HG03066 (cell line): ENCODE data around the gene CDH23.

Experiments used
- ATAC-seq: cut with Tn5 transposase; IDR thresholded peaks from one replicate; pipeline ENCODE4 v1.9.1; 2021; ENCODE audit warnings: low read depth; ENCODE audit not compliant: unreplicated experiment

CDH23 gene

GRCh38 chr10:71694567-71694968, 297.8 kb downstream of the CDH23 start:
- peak; percentile 88 for ATAC-seq

- no peak for ATAC-seq
Observed at GRCh38 chr10:71695502-71696476, 299.1 kb downstream of the CDH23 start.

DNA sequence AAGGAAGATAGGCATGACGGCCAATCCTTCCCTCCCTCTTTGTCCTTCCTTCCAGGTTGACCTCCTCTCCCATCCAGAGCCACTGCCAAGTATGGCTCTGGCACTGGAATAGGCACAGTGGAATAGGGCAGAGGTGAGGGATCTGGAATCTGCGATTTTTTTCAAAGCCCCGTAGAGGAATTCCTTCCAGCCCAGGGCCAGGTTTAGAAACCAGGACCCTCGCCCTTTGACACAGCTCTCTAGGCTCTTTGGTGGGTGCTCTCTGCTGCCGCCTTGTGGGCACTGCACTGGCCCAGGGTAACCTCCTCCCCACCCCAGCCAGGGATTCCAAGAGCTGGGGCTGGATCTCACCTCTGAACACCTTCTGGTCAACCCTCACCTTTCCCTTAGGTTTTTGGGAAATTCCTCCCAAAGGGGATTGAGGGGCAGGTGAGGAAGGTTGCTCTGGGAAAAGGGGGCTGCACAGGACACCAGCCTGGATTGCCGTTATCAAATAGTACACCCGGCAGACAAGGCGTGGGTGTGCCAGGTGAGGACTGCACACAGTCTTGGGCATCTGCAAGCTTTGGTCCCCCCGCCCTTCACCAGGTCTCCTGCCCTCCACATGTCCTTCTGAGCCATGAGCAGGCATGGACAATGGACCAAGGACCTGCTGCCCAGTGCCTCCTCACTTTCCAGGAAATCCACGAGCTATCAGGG, 300.1 kb downstream of the CDH23 start:
- no peak for ATAC-seq

GRCh38 chr10:71697938-71698709, 301.4 kb downstream of the CDH23 start:
- ATAC-seq: no peak

GRCh38 chr10:71698737-71699136, 302.0 kb downstream of the CDH23 start:
- ATAC-seq: no peak

GRCh38 chr10:71700731-71701368, 304.1 kb downstream of the CDH23 start:
- no peak for ATAC-seq

GRCh38 chr10:71701496-71702132, 304.9 kb downstream of the CDH23 start:
- no peak for ATAC-seq

GRCh38 chr10:71703577-71703976, 306.9 kb downstream of the CDH23 start:
- no peak for ATAC-seq

DNA sequence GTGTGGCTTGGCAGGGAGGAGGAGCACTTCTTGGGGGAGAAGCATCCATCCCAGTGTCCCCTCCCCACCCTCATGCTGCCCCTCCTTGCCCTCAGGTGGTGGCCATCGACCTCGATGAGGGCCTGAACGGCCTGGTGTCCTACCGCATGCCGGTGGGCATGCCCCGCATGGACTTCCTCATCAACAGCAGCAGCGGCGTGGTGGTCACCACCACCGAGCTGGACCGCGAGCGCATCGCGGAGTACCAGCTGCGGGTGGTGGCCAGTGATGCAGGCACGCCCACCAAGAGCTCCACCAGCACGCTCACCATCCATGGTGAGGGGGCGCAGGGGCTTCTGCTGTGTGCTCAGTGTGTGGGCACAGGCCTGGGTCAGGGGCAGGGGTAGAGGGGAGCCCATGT, 308.1 kb downstream of the CDH23 start:
- ATAC-seq: no peak

GRCh38 chr10:71705582-71705981, 308.9 kb downstream of the CDH23 start:
- ATAC-seq: no peak

DNA sequence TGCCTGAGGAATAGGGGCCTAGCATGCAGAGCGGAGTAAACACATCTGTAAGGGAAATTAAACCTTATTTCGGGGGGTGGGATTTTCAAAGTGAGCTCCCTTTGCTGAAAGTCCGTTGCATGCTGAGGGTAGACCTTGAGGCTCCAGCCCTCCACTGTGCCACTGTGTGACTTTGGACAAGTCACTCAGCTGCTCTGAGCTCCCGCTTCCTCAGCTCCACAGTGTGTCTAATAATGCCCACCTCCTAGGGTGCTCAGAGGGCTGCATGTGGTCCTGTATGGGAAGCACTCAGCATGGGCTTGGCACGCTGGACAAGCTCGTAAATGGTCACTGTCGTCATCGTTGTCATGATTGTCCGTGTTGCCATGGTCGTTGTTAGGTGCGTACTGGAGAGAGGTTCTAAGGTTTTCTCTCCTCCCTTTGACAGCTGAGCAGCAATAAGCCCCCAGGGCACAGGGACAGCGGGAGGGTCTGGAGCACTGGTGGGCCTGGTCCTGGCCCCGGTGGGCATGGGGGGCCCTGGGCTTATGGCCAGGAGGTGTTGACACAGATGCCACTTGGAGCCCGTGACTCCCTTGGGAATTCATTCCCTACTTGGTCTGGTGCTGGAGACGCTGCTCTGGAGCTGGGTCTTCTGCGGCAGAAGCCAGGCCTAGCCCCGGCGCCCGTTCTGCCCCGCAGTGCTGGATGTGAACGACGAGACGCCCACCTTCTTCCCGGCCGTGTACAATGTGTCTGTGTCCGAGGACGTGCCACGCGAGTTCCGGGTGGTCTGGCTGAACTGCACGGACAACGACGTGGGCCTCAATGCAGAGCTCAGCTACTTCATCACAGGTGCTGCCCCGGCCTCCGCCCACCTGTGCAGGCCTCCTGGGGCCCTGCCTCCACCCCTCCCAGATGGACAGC, 309.7 kb downstream of the CDH23 start:
- ATAC-seq: no peak

GRCh38 chr10:71707240-71707789, 310.6 kb downstream of the CDH23 start:
- ATAC-seq: no peak

- no peak for ATAC-seq
Observed at GRCh38 chr10:71708301-71708703, 311.6 kb downstream of the CDH23 start.

- no peak for ATAC-seq
Observed at GRCh38 chr10:71708897-71709882, 312.5 kb downstream of the CDH23 start.

DNA sequence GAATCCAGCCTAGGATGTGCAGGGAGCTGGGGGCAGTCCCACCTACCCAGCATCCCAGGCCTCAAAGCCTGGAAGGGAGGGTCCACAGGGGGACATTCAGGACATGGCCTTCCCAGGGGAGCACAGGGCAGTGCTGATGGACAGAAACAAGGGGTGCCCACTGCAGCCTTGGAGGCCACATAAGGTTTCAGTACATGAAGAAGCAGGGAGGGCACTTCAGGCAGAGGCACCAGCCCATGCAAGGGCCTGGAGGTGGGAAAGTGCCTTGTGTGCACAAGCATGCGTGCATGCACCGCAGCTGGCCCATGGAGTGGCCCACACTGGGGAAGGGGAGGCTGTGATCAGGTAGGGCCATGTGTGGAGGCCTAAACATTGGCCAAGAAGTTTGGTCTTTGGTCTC, 313.8 kb downstream of the CDH23 start:
- ATAC-seq: no peak

DNA sequence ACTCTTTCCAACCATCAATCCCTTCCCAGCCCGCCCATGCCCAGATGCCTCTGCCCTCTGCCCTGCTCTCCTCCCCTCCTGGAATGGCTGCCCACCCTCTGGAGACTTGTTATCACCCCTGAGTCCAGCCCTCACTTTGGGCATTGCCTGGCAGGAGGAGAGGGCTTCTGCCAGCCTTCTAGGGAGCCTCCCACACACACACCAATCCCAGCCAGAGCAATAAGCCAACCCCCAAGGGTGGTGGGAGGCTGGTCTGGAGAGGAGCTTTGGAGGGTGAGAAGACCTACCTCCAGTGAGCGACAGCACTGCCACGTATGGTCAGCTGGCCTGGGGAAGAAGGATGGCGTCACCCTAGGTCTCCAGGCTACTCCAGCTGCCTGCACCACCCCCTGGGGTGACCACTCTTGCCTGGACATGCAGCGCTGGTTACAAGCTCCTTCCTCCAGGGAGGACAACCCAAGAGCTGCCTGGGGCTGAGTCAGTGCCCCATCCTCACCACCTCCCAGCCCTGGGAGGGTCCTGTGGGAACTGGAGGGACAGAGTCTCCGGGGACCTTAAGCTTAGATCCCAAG, 314.4 kb downstream of the CDH23 start:
- ATAC-seq: no peak

DNA sequence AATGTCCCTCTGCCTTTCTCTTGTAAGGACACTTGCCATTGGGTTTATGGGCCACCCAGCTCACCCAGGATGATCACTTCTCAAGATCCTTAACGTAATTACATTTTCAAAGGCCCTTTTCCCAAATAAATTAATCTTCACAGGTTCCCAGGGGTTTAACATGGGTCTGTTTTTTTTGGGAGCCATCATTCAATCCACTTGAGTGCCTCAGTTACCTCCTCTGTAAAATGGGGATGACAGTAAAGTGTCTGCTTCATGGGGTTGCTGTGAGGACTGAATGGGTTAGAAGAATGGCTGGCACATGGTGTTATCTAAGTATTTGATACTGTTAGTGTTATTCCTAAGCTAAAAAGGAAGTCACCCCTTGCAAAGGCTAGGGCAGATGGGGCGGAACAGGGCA, 315.4 kb downstream of the CDH23 start:
- no peak for ATAC-seq
